IMR-90 (cell line): Measurements from ENCODE around the gene NOSTRIN. TPM values are rescaled to one million over a fixed set of nuclear protein-coding genes. Genes with fewer than 3 reads are reported as not detected.

ENCODE experiments used
- ATAC-seq: fragments of 200-7000 bp; cut with Tn5 transposase; 2 replicates; pipeline ENCODE4 v1.9.1; 2020; ENCODE audit warnings: low read depth, mild to moderate bottlenecking, moderate library complexity
- BruUV-seq: library from RNA; stranded (reverse); fragments of 400-500 nt; replicated peaks from 2 replicates; lab custom pipeline; 2021; lab: Mats Ljungman, UMichigan
- CTCF ChIA-PET: fragments of 300-600 bp; formaldehyde crosslinking; extraction: SDS; loops from one replicate; lab custom pipeline; 2021; ENCODE audit warnings: antibody characterized with exemption; lab: Yijun Ruan, JAX
- POLR2A ChIA-PET: fragments of 300-600 bp; sonication (Branson Sonifier 250); formaldehyde crosslinking; loops from one replicate; lab custom pipeline; 2022; ENCODE audit warnings: antibody characterized with exemption; ENCODE audit not compliant: unreplicated experiment; lab: Charles Lee
- DNase-seq: peaks from one replicate; pipeline ENCODE4 v3.0.0; 2013
- H2AFZ ChIP-seq: replicated peaks from 2 replicates; pipeline ENCODE3; 2013; ENCODE audit warnings: low read length, mild to moderate bottlenecking; ENCODE audit not compliant: poor library complexity
- H2AK5ac ChIP-seq: 2 replicates; pipeline ENCODE4 v1.6.1; 2013; ENCODE audit warnings: low read depth, low read length, inconsistent platforms
- H2AK9ac ChIP-seq: replicated peaks from 2 replicates; pipeline ENCODE3; 2013; ENCODE audit warnings: mild to moderate bottlenecking, low read depth, low read length, moderate library complexity; ENCODE audit not compliant: poor library complexity
- H2BK120ac ChIP-seq: 2 replicates; pipeline ENCODE4 v1.6.1; 2013; ENCODE audit warnings: low read depth, low read length, inconsistent platforms
- H2BK15ac ChIP-seq: 3 replicates; pipeline ENCODE4 v1.6.1; 2013; ENCODE audit warnings: low read depth, low read length, inconsistent platforms
- H2BK20ac ChIP-seq: 2 replicates; pipeline ENCODE4 v1.6.1; 2013; ENCODE audit warnings: low read depth, mild to moderate bottlenecking, inconsistent platforms, low read length, moderate library complexity
- H2BK5ac ChIP-seq: 2 replicates; pipeline ENCODE4 v1.6.1; 2013; ENCODE audit warnings: mild to moderate bottlenecking, low read depth, low read length, inconsistent platforms; ENCODE audit not compliant: poor library complexity, severe bottlenecking
- H3K14ac ChIP-seq: replicated peaks from 2 replicates; pipeline ENCODE4 v1.6.1; 2013; ENCODE audit warnings: low read depth, low read length, inconsistent platforms
- H3K18ac ChIP-seq: 2 replicates; pipeline ENCODE4 v1.6.1; 2013; ENCODE audit warnings: low read depth, low read length, control low read depth
- H3K23ac ChIP-seq: 2 replicates; pipeline ENCODE4 v1.6.1; 2013; ENCODE audit warnings: low read depth, low read length, inconsistent platforms
- H3K27ac ChIP-seq: 2 replicates; pipeline ENCODE4 v1.5.1; 2013; ENCODE audit warnings: mild to moderate bottlenecking, control low read depth, low read length; ENCODE audit not compliant: insufficient read depth
- H3K27me3 ChIP-seq: 2 replicates; pipeline ENCODE4 v1.6.1; 2013; ENCODE audit warnings: low read length; ENCODE audit not compliant: control insufficient read depth, insufficient read depth
- H3K36me3 ChIP-seq: 2 replicates; pipeline ENCODE4 v1.6.1; 2013; ENCODE audit warnings: low read length, mixed read lengths; ENCODE audit not compliant: control insufficient read depth, insufficient read depth
- H3K4ac ChIP-seq: 2 replicates; pipeline ENCODE4 v1.6.1; 2013; ENCODE audit warnings: low read depth, low read length, inconsistent platforms
- H3K4me1 ChIP-seq: 2 replicates; pipeline ENCODE4 v1.6.1; 2013; ENCODE audit warnings: low read length, mixed read lengths; ENCODE audit not compliant: control insufficient read depth, insufficient read depth
- H3K4me2 ChIP-seq: 2 replicates; pipeline ENCODE4 v1.6.1; 2013; ENCODE audit warnings: low read depth, mild to moderate bottlenecking, control low read depth, low read length, moderate library complexity
- H3K4me3 ChIP-seq: 2 replicates; pipeline ENCODE4 v1.5.1; 2013; ENCODE audit warnings: low read depth, mild to moderate bottlenecking, control low read depth, low read length, moderate library complexity; ENCODE audit not compliant: insufficient read depth
- H3K56ac ChIP-seq: 2 replicates; pipeline ENCODE4 v1.6.1; 2013; ENCODE audit warnings: low read length, inconsistent platforms; ENCODE audit not compliant: insufficient read depth; ENCODE audit errors: extremely low read depth
- H3K79me1 ChIP-seq, 2 experiments: 2 replicates each; pipeline ENCODE4 v1.6.1; 2013; ENCODE audit warnings: low read length in 2 of 2, inconsistent platforms in 1 of 2, low read depth in 1 of 2
- H3K9ac ChIP-seq: 2 replicates; pipeline ENCODE4 v1.6.1; 2013; ENCODE audit warnings: low read depth, low read length, control low read depth
- H3K9me1 ChIP-seq: 2 replicates; pipeline ENCODE4 v1.6.1; 2013; ENCODE audit warnings: low read length, inconsistent platforms; ENCODE audit not compliant: insufficient read depth
- H3K9me3 ChIP-seq: 2 replicates; pipeline ENCODE4 v1.6.1; 2013; ENCODE audit warnings: low read length; ENCODE audit not compliant: control insufficient read depth, insufficient read depth
- H4K20me1 ChIP-seq: 2 replicates; pipeline ENCODE4 v1.6.1; 2013; ENCODE audit warnings: low read length, inconsistent platforms; ENCODE audit not compliant: insufficient read depth
- H4K5ac ChIP-seq: 2 replicates; pipeline ENCODE4 v1.6.1; 2013; ENCODE audit warnings: mild to moderate bottlenecking, low read depth, low read length, control low read depth
- H4K8ac ChIP-seq, 2 experiments: 2 replicates each; pipeline ENCODE4 v1.6.1; 2013; ENCODE audit warnings: low read depth in 2 of 2, low read length in 2 of 2, control low read depth in 1 of 2, inconsistent platforms in 1 of 2
- H4K91ac ChIP-seq: 2 replicates; pipeline ENCODE4 v1.6.1; 2013; ENCODE audit warnings: low read depth, low read length, inconsistent platforms; ENCODE audit not compliant: insufficient read depth
- BHLHE40 ChIP-seq: fragments of 150-350 bp; IDR thresholded peaks from 2 replicates; pipeline ENCODE4 v1.6.1; 2016; ENCODE audit warnings: mild to moderate bottlenecking, low read depth, low read length
- CEBPB ChIP-seq: IDR thresholded peaks from 2 replicates; pipeline ENCODE4 v1.6.1; 2012; ENCODE audit warnings: low read depth, low read length, improper control_type of control experiment
- FOS ChIP-seq: fragments of 150-350 bp; IDR thresholded peaks from 2 replicates; pipeline ENCODE4 v1.6.1; 2016; ENCODE audit warnings: low read depth, low read length
- MAFK ChIP-seq: IDR thresholded peaks from 2 replicates; pipeline ENCODE4 v1.6.1; 2012; ENCODE audit warnings: low read depth, low read length, improper control_type of control experiment
- MAZ ChIP-seq: IDR thresholded peaks from 2 replicates; pipeline ENCODE4 v1.6.1; 2012; ENCODE audit warnings: low read depth, mild to moderate bottlenecking, low read length, improper control_type of control experiment, moderate library complexity, borderline replicate concordance
- NFE2L2 ChIP-seq: fragments of 150-350 bp; IDR thresholded peaks from 2 replicates; pipeline ENCODE4 v1.6.1; 2016; ENCODE audit warnings: low read depth, mild to moderate bottlenecking, low read length
- RAD21 ChIP-seq: IDR thresholded peaks from 2 replicates; pipeline ENCODE4 v1.6.1; 2012; ENCODE audit warnings: low read length, improper control_type of control experiment
- RFX5 ChIP-seq: IDR thresholded peaks from 2 replicates; pipeline ENCODE4 v1.8.0; 2012; ENCODE audit warnings: low read depth, mild to moderate bottlenecking, low read length, moderate library complexity
- WGBS, 2 experiments: methylation state at CpG; one replicate each; pipeline versions ENCODE4 v1.1.5 to v1.1.7; 2013; ENCODE audit warnings: missing lambda C conversion rate in 2 of 2; ENCODE audit not compliant: insufficient read length in 1 of 2; ENCODE audit errors: extremely low coverage in 2 of 2; 5-methylcytosine and 5-hydroxymethylcytosine counted together
- dilution Hi-C: fragments of 300-500 bp; cut with HindIII; formaldehyde crosslinking; loops from one replicate; pipeline ENCODE4 v1.14.3; 2018; ENCODE audit warnings: low sequenced_read_pairs; ENCODE audit not compliant: unreplicated experiment
- in situ Hi-C: fragments of 300-500 bp; cut with MboI; formaldehyde crosslinking; loops from 3 replicates; pipeline ENCODE4 v1.14.3; 2019; ENCODE audit warnings: low sequenced_read_pairs, inconsistent platforms, mixed read lengths
- intact Hi-C: fragments of 100-400 bp; cut with micrococcal nuclease; formaldehyde crosslinking; loops from 2 replicates; pipeline ENCODE4 v1.10.0; 2022
- polyA plus RNA-seq, 3 experiments: library from polyadenylated mRNA; depleted of rRNA; stranded (reverse); fragments of >200 nt; gene quantifications; 2 replicates each; pipeline ENCODE4 v1.2.3, GENCODE V29; 2012; ENCODE audit warnings: low replicate concordance in 1 of 3
- total RNA-seq: library from RNA; depleted of rRNA; stranded (reverse); fragments of >200 nt; gene quantifications from 2 replicates; pipeline ENCODE4 v1.2.3, GENCODE V29; 2012
- TF ChIP-seq, protein P1 (sequence below): fragments of 150-350 bp; IDR thresholded peaks from 2 replicates; pipeline ENCODE4 v1.6.1; 2016; ENCODE audit warnings: low read depth, mild to moderate bottlenecking, low read length, moderate library complexity, borderline replicate concordance
- TF ChIP-seq, protein P2 (sequence below): fragments of 150-350 bp; IDR thresholded peaks from 2 replicates; pipeline ENCODE4 v1.6.1; 2017; ENCODE audit warnings: mild to moderate bottlenecking, antibody characterized with exemption, low read length, low read depth

NOSTRIN gene
- total and polyA plus RNA-seq, 2 of the 4 experiments (the other 2 are of a cell fraction): 0.15 to 0.18 TPM

DNA sequence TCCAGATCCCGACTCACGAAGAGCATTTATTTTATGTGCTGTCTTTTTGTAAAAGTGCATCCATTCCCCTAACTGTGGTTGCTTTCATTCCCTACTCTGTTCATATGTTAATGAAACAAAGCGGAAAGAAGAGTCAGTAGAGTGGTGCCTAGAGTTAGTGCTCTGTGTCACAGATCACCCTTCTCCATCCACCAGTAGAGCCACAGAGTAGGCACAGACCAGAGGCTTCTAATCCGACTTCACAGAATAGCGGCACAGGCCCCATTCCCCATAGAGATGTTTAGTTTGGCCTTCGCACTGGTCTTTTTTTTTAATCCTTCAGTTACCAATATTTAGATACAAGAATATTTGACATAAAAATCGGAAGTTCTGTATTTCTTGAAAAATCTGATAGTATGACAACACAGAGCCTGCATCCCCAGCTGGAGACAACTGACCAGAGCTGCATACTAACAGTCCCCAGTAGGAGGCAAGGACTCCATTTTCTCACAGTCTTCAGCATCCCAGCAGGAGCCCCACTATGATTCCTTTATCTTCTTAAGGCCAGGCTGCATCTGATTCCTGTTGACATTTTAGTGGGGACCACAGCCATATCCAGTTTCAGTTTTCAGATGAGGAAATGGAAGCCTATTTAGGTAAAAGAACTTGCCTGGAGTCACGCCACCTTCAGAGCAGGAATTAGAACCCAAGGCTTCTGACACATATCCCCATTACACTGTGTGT, 105.7 kb downstream of the NOSTRIN start:
- no CpG with 5 or more reads among the region's 8 CpGs for WGBS, 2 experiments
- H3K56ac ChIP-seq: no peak overlapping the region
- no peak overlapping the region for H4K91ac ChIP-seq
- BruUV-seq: no TSS peak
- no peak overlapping the region for H3K4me2 ChIP-seq
- H4K5ac ChIP-seq: no peak overlapping the region
- H3K4me1 ChIP-seq: no peaks in the 10 kb centered on the region
- H3K27me3 ChIP-seq: peaks cover 15% of the 10 kb centered on the region
- no peaks in the 10 kb centered on the region for H3K9me3 ChIP-seq
- no peak overlapping the region for H2BK5ac ChIP-seq
- H4K20me1 ChIP-seq: no peaks in the 10 kb centered on the region
- intact Hi-C loops: no loop called here
- H2AK9ac ChIP-seq: no peak overlapping the region
- H4K8ac ChIP-seq: no peak overlapping the region
- H2BK15ac ChIP-seq: no peak overlapping the region
- H3K9me1 ChIP-seq: no peaks in the 10 kb centered on the region; the same call in 1 of the 2 replicates
- H3K4me3 ChIP-seq: no peak overlapping the region
- DNase-seq (no peak), ATAC-seq (no peak)
- in situ Hi-C loops: no loop called here
- no peaks in the 10 kb centered on the region for H3K36me3 ChIP-seq
- H3K9ac ChIP-seq: no peak overlapping the region
- no peaks in the 10 kb centered on the region for H3K79me1 ChIP-seq
- TF ChIP-seq RFX5: no peak
- no peak for TF ChIP-seq NFE2L2
- TF ChIP-seq RAD21: no peak
- TF ChIP-seq FOS: no peak
- no peak for TF ChIP-seq BHLHE40
- TF ChIP-seq CEBPB: no peak
- TF ChIP-seq, protein P1, sequence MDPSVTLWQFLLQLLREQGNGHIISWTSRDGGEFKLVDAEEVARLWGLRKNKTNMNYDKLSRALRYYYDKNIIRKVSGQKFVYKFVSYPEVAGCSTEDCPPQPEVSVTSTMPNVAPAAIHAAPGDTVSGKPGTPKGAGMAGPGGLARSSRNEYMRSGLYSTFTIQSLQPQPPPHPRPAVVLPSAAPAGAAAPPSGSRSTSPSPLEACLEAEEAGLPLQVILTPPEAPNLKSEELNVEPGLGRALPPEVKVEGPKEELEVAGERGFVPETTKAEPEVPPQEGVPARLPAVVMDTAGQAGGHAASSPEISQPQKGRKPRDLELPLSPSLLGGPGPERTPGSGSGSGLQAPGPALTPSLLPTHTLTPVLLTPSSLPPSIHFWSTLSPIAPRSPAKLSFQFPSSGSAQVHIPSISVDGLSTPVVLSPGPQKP: no peak
- TF ChIP-seq, protein P2, sequence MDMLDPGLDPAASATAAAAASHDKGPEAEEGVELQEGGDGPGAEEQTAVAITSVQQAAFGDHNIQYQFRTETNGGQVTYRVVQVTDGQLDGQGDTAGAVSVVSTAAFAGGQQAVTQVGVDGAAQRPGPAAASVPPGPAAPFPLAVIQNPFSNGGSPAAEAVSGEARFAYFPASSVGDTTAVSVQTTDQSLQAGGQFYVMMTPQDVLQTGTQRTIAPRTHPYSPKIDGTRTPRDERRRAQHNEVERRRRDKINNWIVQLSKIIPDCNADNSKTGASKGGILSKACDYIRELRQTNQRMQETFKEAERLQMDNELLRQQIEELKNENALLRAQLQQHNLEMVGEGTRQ: no peak
- no peak for TF ChIP-seq MAFK
- no peak for TF ChIP-seq MAZ
- H3K14ac ChIP-seq: no peak overlapping the region
- CTCF ChIA-PET: no interaction called here
- no peak overlapping the region for H3K23ac ChIP-seq
- no peak overlapping the region for H3K4ac ChIP-seq
- H2AFZ ChIP-seq: no peak overlapping the region
- no peak overlapping the region for H2AK5ac ChIP-seq
- no peak overlapping the region for H2BK120ac ChIP-seq
- no peak overlapping the region for H3K27ac ChIP-seq
- no peak overlapping the region for H3K18ac ChIP-seq
- POLR2A ChIA-PET: no interaction called here
- dilution Hi-C loops: no loop called here
- H2BK20ac ChIP-seq: no peak overlapping the region
